Left ventricle myocardium inferior (tissue), 1 donor: ENCODE measurements around the gene ZNF579. TPM values are rescaled to one million over a fixed set of nuclear protein-coding genes. Genes with fewer than 3 reads are reported as not detected.

Source experiments
- DNase-seq: peaks from one replicate; pipeline ENCODE4 v3.0.0-alpha.2; 2020
- H3K27ac ChIP-seq: fragments of 200-600 bp; replicated peaks from 2 replicates; pipeline ENCODE4 v1.8.0; 2021
- H3K27me3 ChIP-seq: fragments of 200-600 bp; 2 replicates; pipeline ENCODE4 v1.8.0; 2021; ENCODE audit warnings: low read depth
- H3K36me3 ChIP-seq: fragments of 200-600 bp; 2 replicates; pipeline ENCODE4 v1.8.0; 2021
- H3K4me1 ChIP-seq: fragments of 200-600 bp; 2 replicates; pipeline ENCODE4 v1.8.0; 2021
- H3K4me3 ChIP-seq: fragments of 200-600 bp; 2 replicates; pipeline ENCODE4 v1.8.0; 2021; ENCODE audit warnings: mild to moderate bottlenecking, moderate library complexity
- H3K9me3 ChIP-seq: fragments of 200-600 bp; replicated peaks from 2 replicates; pipeline ENCODE4 v1.8.0; 2021
- intact Hi-C: fragments of 100-400 bp; cut with micrococcal nuclease; formaldehyde crosslinking; loops from one replicate; pipeline ENCODE4 v1.11.0; 2022
- total RNA-seq: library from RNA; stranded (reverse); fragmentation: NEBNext Ultra II Directional; extraction: Animal tissue kit (Norgen Biotek cat#: 25700); gene quantifications from one replicate; pipeline ENCODE4 v1.2.1, GENCODE V29; 2021
- TF ChIP-seq, protein P1 (sequence below): fragments of 200-600 bp; IDR thresholded peaks from 2 replicates; pipeline ENCODE4 v1.8.0; 2021; ENCODE audit warnings: antibody characterized with exemption, mild to moderate bottlenecking, borderline replicate concordance
- donor health status: DM: no; HTN: yes; CAD: no; lungs with severe emphysema.

Gene ZNF579
- total RNA-seq, 1 donor from 2014 or later = 11.5 TPM

- peaks cover 47% of the 10 kb centered on the region for H3K36me3 ChIP-seq
- no peak overlapping the region for H3K4me3 ChIP-seq
- H3K9me3 ChIP-seq = no peaks in the 10 kb centered on the region
- no peaks in the 10 kb centered on the region for H3K27me3 ChIP-seq
- intact Hi-C loops = no loop called here
- peaks cover 22% of the 10 kb centered on the region for H3K4me1 ChIP-seq
- no peak for DNase-seq
- TF ChIP-seq, protein P1, sequence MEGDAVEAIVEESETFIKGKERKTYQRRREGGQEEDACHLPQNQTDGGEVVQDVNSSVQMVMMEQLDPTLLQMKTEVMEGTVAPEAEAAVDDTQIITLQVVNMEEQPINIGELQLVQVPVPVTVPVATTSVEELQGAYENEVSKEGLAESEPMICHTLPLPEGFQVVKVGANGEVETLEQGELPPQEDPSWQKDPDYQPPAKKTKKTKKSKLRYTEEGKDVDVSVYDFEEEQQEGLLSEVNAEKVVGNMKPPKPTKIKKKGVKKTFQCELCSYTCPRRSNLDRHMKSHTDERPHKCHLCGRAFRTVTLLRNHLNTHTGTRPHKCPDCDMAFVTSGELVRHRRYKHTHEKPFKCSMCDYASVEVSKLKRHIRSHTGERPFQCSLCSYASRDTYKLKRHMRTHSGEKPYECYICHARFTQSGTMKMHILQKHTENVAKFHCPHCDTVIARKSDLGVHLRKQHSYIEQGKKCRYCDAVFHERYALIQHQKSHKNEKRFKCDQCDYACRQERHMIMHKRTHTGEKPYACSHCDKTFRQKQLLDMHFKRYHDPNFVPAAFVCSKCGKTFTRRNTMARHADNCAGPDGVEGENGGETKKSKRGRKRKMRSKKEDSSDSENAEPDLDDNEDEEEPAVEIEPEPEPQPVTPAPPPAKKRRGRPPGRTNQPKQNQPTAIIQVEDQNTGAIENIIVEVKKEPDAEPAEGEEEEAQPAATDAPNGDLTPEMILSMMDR = no peak
- H3K27ac ChIP-seq = no peak overlapping the region
These were observed 15.7 kb upstream of the ZNF579 start for GRCh38 chr19:55596304-55596703.

DNA sequence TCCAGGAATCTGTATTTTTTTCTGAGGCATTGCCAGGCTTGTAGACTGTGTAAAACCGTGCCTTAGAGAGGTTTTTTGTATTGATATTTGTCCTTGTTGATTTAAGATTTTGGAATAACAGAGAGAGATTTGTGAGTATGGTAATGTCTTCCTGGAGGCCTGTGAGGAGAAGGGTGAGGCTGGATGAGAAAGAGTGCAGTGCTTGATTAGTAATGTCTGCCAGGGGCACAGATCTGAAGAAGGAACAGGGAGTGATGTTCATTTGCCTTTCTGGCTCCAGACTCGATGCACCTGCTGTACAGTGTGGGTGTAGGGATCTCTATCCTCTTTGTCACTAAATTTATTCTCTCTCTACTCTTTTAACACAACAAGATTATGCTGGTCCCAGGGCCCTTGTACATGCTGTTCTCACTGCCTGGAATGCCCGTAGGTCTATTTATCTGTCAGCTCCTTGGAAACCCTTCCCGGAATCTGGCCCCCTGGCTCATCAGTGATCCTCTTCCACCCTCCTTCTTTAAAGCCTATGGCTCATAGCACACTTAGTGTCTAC, 14.4 kb upstream of the ZNF579 start:
- peak overlapping the region; percentile 12 for H3K27ac ChIP-seq
- peaks cover 47% of the 10 kb centered on the region for H3K36me3 ChIP-seq
- intact Hi-C loops = no loop called here
- no peak for DNase-seq
- TF ChIP-seq, protein P1 = no peak
- peaks cover 11% of the 10 kb centered on the region for H3K4me1 ChIP-seq
- H3K9me3 ChIP-seq = no peaks in the 10 kb centered on the region
- no peak overlapping the region for H3K4me3 ChIP-seq
- H3K27me3 ChIP-seq = no peaks in the 10 kb centered on the region

- no peak for DNase-seq
- Histone ChIP-seq H3K4me3 (no peak overlapping the region), H3K27ac (no peak overlapping the region), H3K36me3 (peaks cover 47% of the 10 kb centered on the region), H3K4me1 (peaks cover 7% of the 10 kb centered on the region), H3K9me3 (no peaks in the 10 kb centered on the region), H3K27me3 (no peaks in the 10 kb centered on the region)
- intact Hi-C loops = no loop called here
- TF ChIP-seq, protein P1 = no peak
These were observed 12.6 kb upstream of the ZNF579 start for GRCh38 chr19:55593096-55593772.

DNA sequence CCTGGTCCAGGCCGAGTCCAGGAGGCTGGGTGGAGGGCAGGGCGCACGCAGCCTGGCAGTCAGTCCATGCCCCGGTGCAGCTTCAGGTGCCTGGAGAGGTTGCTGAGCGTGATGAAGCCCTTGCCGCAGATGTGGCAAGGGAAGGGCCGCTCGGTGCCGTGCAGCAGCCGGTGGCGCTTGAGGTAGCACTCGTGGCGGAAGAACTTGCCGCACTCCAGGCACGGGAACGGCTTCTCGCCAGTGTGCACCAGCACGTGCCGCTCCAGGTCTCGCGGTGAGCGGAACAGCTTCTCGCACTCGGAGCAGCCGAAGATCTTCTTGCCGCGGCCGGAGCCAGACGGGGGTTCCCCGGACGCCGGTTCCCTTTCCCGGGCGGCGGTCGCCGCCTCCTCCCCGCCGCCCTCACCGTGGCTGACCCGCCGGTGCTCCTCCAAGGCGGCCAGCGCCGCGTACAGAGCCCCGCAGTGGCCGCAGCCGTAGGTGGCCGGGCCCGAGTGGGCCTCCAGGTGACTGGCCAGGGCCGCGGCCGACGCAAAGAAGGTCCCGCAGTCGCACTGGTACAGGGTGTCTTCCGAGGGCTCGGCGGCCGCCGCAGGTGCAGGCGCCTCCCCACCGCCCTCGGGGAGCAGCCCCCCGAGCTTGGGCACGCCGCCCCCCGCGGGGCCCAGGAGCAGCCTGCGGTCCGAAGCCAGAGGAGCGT, 11.9 kb upstream of the ZNF579 start:
- Histone ChIP-seq H3K4me3 (no peak overlapping the region), H3K27me3 (no peaks in the 10 kb centered on the region), H3K27ac (no peak overlapping the region), H3K9me3 (no peaks in the 10 kb centered on the region), H3K36me3 (peaks cover 47% of the 10 kb centered on the region), H3K4me1 (peaks cover 10% of the 10 kb centered on the region)
- no peak for DNase-seq
- intact Hi-C loops = no loop called here
- TF ChIP-seq, protein P1 = no peak

- TF ChIP-seq, protein P1 = no peak
- DNase-seq = no peak
- intact Hi-C loops = no loop called here
These were observed 10.9 kb upstream of the ZNF579 start for GRCh38 chr19:55591555-55591954.

More at GRCh38 chr19:55591555-55591954, 10.9 kb upstream of the ZNF579 start:
- no peak overlapping the region for H3K27ac ChIP-seq
- H3K4me3 ChIP-seq = no peak overlapping the region
- H3K27me3 ChIP-seq = no peaks in the 10 kb centered on the region
- peaks cover 20% of the 10 kb centered on the region for H3K4me1 ChIP-seq
- H3K36me3 ChIP-seq = peaks cover 37% of the 10 kb centered on the region
- no peaks in the 10 kb centered on the region for H3K9me3 ChIP-seq
